SKM-1 (cell line): ENCODE measurements around the gene TDO2.
"Not testable (repeated sequence)": the region's sequence is repeated elsewhere in the genome, so short reads cannot be mapped to it uniquely, and the experiment has no call there.

ENCODE experiments used
- DNase-seq: peaks from one replicate; lab custom pipeline; 2025; ENCODE audit not compliant: unreplicated experiment; lab: John Stamatoyannopoulos, UW

TDO2 gene

GRCh38 chr4:155903453-155903852 lies at the start of gene TDO2:
Gene TDO2 (plus strand): TSS chr4:155903696. CDS start chr4:155903759, 63 bp downstream.
- no peak for DNase-seq

DNA sequence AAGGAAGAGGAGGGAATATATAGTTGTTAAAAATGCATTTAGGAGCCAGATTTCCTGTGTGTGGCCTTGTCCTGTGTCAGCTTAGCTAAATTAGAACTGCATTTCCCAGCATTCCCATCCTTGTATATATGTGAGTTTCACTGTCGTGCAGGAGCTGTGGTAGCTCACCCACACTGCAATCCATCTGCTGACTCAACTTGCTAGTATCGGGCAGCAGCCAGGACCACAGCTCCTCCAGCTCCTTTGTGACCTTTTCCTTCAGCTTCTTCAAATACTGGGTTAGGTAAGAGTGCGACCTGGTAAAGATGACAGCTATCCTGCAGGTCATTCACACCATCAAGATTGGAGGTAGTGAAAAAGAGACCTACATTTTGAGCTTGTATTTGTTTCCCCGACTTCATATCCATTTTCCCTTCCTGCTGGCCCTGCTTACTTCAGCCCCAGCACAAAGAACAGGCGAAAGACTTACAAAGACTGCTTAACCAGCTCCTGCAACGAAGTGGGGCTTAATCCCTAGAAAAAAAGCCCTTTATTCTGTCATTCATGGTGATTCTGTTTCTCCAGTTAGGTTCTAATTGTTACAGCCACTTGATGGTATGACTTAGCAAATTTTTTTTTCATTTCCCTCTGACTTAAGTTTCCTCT lies 48.8 kb upstream of the TDO2 start:
- DNase-seq: no peak

GRCh38 chr4:155855897-155856296 lies 47.6 kb upstream of the TDO2 start:
- no peak for DNase-seq

DNA sequence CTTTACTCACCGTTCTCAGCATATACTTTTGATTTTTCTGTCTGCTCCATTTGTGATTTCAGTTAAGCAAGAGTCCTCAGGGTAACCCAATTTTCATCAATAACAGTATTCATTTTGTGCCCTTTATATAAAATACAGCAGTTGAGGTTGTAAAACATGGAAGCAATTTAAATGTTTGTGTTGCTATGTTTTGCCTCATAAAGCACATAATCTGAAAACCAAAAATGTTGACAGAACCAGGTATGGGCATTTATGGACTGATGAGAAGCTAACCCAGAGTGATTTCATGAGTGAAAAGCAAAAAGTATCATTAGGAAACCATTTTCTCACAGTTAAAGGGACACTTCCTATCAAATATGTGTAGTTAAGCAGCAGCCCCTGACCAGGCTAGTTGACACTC lies 37.3 kb upstream of the TDO2 start, which contains the start of gene ASIC5:
Gene ASIC5, minus strand, starts transcription at position 101 of the 400 bp plus-strand sequence. Its CDS starts 51 bp downstream, at position 50.
- DNase-seq: no peak

DNA sequence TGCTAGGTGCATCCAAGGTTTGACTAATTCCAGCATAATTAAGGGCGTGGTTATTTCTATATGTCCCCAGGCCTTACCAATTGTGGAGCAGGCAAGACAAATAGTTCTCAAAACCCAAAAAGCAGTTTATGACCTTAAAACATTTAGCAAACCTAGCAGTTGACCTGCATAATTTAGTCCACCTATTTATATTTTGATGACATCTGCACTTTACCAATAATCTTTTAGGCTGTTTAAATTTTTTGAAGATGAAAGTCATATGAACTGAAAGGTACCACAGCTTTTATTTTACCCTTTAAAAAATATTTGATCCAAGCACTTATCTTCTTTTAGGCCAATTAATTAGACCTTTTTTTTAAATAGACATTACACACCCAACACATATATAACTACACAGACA lies 27.6 kb upstream of the TDO2 start:
- DNase-seq: no peak

- DNase-seq: no peak
Measured at GRCh38 chr4:155877971-155878370, 25.5 kb upstream of the TDO2 start.

DNA sequence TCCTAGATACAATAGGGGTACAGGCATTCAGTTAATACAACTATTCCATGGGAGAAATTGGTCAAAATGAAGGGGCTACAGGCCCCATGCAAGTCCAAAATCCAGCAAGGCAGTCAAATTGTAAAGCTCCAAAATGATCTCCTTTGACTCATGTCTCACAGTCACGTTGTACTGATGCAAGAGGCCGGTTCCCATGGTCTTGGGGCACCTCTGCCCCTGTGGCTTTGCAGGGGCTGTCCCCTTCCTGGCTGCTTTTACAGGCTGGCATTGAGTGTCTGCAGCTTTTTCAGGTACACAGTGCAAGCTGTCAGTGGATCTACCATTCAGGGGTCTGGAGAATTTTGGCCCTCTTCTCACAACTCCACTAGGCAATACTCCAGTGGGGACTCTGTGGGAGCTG lies 24.9 kb upstream of the TDO2 start:
- DNase-seq: no peak

DNA sequence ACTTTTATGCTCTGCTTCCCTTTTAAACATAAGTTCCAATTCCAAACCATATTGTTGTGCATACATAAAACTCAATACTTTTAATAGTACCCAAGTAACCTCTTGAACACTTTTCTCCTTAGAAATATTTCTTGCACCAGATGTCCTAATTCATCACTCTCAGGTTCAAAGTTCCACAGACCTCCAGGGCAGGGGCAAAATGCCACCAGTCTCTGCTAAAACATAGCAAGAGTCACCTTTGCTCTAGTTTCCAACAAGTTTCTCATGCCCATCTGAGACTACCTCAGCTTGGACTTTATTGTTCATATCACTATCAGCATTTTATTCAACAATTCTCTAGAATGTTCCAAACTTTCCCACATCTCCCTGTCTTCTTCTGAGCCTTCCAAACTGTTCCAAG lies 23.7 kb upstream of the TDO2 start:
- no peak for DNase-seq

DNA sequence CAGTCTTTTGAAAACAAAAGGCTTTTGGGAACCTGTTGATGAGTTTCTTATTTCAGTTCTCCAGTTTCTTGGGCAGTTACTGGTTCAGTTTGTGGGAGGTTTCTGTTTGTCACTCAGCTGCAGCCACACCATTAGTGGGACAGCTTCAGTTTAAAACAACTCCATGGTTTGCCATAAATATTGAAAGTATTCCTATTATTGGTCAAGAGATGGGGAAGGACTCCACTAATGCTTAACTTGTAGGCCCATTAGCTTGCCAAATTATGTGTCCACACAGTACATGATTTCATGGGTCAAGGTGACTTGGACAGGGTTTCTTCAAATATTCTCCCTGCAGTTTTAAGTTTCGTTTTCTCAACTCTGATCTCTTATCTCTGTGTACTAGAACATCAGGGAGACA lies 21.9 kb upstream of the TDO2 start:
- DNase-seq: no peak

DNA sequence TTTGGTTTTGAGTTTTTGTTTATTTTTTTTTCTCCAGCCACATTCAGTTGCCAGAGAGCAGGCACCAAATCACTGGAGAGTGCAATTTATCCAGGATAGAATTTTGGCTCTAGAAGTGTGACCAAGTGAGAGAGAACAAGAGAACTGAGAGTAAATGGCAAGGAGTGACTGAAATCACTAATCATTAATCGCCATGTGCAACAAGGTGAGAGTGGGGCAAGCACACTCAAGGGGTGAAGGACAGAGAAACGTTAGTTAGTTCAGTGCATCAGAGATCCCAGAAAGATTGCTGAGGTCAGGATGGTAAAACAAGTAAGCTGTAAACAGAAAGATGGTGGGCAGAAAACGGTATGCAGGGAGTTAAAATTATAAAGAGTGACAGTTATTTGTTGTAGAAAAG lies 19.6 kb upstream of the TDO2 start:
- DNase-seq: no peak

- no peak for DNase-seq
Measured at GRCh38 chr4:155885666-155886065, 17.8 kb upstream of the TDO2 start.

GRCh38 chr4:155887045-155887444 lies 16.5 kb upstream of the TDO2 start:
- no peak for DNase-seq

GRCh38 chr4:155887847-155888570 lies 15.5 kb upstream of the TDO2 start:
- DNase-seq: no peak

DNA sequence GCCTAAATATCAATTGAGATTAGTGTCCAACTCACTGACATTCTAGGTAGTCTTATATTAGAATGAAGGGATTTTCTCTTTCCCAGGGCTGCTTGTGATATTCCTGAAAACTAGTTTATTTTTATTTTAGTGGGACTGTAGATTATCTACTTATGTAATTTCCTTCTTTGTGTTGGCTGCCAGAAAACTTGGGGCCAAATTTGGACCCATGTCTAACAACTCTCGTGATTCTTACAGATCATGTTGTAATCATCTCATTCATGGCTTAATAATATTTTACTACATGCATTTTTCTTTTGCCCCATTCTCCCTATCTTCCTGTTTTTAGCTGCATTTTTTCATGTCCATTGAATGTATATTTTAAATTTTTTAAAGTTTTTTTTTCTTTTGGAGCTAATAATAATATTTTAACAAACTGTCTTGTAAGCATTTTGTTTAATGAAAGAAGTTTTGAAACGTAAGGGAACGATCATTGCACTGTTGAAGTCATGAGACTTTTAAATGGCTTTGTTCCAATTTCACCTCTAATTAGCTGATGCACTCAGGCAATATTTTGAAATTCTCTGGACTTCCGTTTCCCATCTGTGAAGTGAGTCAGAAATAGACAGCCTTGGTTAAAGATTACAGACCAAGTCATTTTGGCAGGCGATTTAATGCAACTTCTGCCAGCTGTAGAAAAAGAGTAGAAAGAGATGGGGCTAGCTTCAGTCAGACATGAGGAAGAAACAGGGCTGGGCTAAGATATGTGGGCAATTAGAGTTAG lies 14.3 kb upstream of the TDO2 start:
- peak; percentile 95 for DNase-seq

DNA sequence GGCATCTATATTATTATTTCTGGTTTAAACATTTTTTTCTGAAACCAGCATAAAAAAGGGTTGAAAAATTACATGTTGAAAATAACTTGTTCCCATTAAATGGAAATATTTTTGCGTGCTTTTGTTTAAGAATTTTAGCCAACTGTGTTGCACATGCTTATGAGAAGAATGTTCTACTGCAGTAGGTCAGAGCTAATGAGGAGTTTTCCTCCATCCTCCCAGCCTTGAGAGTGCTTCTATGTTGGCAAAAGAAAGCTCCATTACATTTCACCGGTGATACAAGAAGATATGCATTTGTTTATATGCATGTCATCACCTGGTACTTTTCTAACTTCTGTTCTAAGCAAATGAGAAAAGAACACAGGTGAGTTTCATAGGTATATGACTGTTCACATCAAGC lies 13.6 kb upstream of the TDO2 start:
- no peak for DNase-seq

- DNase-seq: no peak
Measured at GRCh38 chr4:155891058-155891457, 12.4 kb upstream of the TDO2 start.

- DNase-seq: not testable (repeated sequence)
Measured at GRCh38 chr4:155898371-155898770, 5.1 kb upstream of the TDO2 start.

- DNase-seq: no peak
Measured at GRCh38 chr4:155899891-155900290, 3.6 kb upstream of the TDO2 start.

DNA sequence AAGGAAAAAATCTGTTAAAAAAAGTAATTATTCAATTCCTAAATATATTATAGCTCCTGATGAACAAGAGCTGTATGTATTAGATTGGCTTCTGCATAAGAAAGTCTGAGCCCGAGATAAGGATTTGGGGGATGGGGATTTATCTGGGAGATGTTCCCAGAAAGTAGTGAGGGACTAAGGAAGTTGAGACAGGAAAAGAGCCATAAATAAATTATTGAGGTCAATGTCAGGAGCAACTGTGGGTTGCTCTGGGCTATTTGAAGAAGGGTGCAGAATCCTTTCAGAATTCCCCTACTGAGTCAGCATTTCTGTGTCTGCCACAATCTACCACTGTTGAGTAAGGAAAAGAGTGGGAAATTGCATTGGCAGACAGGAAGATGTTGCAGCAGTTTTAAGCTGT lies 3.1 kb upstream of the TDO2 start:
- DNase-seq: no peak

- no peak for DNase-seq
Measured at GRCh38 chr4:155901013-155901412, 2.5 kb upstream of the TDO2 start.

- DNase-seq: no peak
Measured at GRCh38 chr4:155904331-155904730, 835 bp downstream of the TDO2 start.
